Neural progenitor cell (in vitro differentiated cells): Measurements from ENCODE around the gene SFXN5. TPM values are rescaled to one million over a fixed set of nuclear protein-coding genes. Genes with fewer than 3 reads are reported as not detected.

Source experiments
- DNase-seq: peaks from one replicate; pipeline ENCODE4 v3.0.0-alpha.2; 2016; ENCODE audit warnings: low spot score
- H2AFZ ChIP-seq: fragments of 200-600 bp; sonication (generic); replicated peaks from 2 replicates; pipeline ENCODE4 v1.6.1; 2016; ENCODE audit warnings: antibody characterized with exemption
- H3F3A ChIP-seq: fragments of 200-600 bp; sonication (generic); 2 replicates; pipeline ENCODE4 v1.6.1; 2016; ENCODE audit warnings: antibody characterized with exemption, low read depth
- H3K27ac ChIP-seq: fragments of 200-600 bp; sonication (generic); 2 replicates; pipeline ENCODE4 v1.5.1; 2016; ENCODE audit warnings: mild to moderate bottlenecking
- H3K27me3 ChIP-seq: fragments of 200-600 bp; sonication (generic); 2 replicates; pipeline ENCODE4 v1.6.1; 2016; ENCODE audit warnings: mild to moderate bottlenecking, moderate library complexity
- H3K36me3 ChIP-seq: fragments of 200-600 bp; sonication (generic); 2 replicates; pipeline ENCODE4 v1.5.1; 2016
- H3K4me1 ChIP-seq: fragments of 200-600 bp; sonication (generic); 2 replicates; pipeline ENCODE4 v1.6.1; 2016; ENCODE audit warnings: mixed run types
- H3K4me2 ChIP-seq: fragments of 200-600 bp; sonication (generic); 2 replicates; pipeline ENCODE4 v1.6.1; 2016
- H3K4me3 ChIP-seq: fragments of 200-600 bp; sonication (generic); 2 replicates; pipeline ENCODE4 v1.5.1; 2016
- H3K79me2 ChIP-seq: fragments of 200-600 bp; sonication (generic); 2 replicates; pipeline ENCODE4 v1.6.1; 2016; ENCODE audit warnings: low read depth
- H3K9ac ChIP-seq: fragments of 200-600 bp; sonication (generic); 2 replicates; pipeline ENCODE4 v1.6.1; 2016
- H3K9me3 ChIP-seq: fragments of 200-600 bp; sonication (generic); 2 replicates; pipeline ENCODE4 v1.5.1; 2016; ENCODE audit warnings: low read depth
- H4K20me1 ChIP-seq: fragments of 200-600 bp; sonication (generic); 2 replicates; pipeline ENCODE4 v1.6.1; 2016; ENCODE audit warnings: low read depth
- H3K27ac Mint-ChIP-seq: 3 replicates; pipeline ENCODE4 v1.8.0; 2021; ENCODE audit warnings: mixed read lengths
- H3K27me3 Mint-ChIP-seq: 2 replicates; pipeline ENCODE4 v1.8.0; 2022; ENCODE audit warnings: low read depth, mild to moderate bottlenecking, inconsistent platforms, moderate library complexity, mixed read lengths; ENCODE audit not compliant: insufficient read depth
- H3K36me3 Mint-ChIP-seq: 3 replicates; pipeline ENCODE4 v1.8.0; 2021; ENCODE audit warnings: mixed read lengths
- H3K4me1 Mint-ChIP-seq: 3 replicates; pipeline ENCODE4 v1.8.0; 2021; ENCODE audit warnings: mixed read lengths
- H3K4me3 Mint-ChIP-seq: 3 replicates; pipeline ENCODE4 v1.8.0; 2021; ENCODE audit warnings: mild to moderate bottlenecking, moderate library complexity, mixed read lengths
- H3K9me3 Mint-ChIP-seq: 3 replicates; pipeline ENCODE4 v1.8.0; 2020; ENCODE audit warnings: mixed read lengths
- EZH2 ChIP-seq: fragments of 200-600 bp; sonication (generic); IDR thresholded peaks from 2 replicates; pipeline ENCODE4 v1.6.1; 2017; ENCODE audit warnings: antibody characterized with exemption, mild to moderate bottlenecking, moderate library complexity
- EZH2phosphoT487 ChIP-seq: fragments of 200-600 bp; sonication (generic); IDR thresholded peaks from 2 replicates; pipeline ENCODE4 v1.6.1; 2017; ENCODE audit warnings: antibody characterized with exemption
- total RNA-seq: library from RNA; depleted of rRNA; stranded (reverse); fragments of >200 nt; gene quantifications from 2 replicates; pipeline ENCODE4 v1.2.3, GENCODE V29; 2015; ENCODE audit warnings: low replicate concordance
- TF ChIP-seq, protein P1 (sequence below): fragments of 200-600 bp; sonication (generic); IDR thresholded peaks from 2 replicates; pipeline ENCODE4 v1.5.1; 2017; ENCODE audit warnings: antibody characterized with exemption, mild to moderate bottlenecking

Gene SFXN5
- total RNA-seq, 1 donor from 2014 or later: 3.4 TPM

DNA sequence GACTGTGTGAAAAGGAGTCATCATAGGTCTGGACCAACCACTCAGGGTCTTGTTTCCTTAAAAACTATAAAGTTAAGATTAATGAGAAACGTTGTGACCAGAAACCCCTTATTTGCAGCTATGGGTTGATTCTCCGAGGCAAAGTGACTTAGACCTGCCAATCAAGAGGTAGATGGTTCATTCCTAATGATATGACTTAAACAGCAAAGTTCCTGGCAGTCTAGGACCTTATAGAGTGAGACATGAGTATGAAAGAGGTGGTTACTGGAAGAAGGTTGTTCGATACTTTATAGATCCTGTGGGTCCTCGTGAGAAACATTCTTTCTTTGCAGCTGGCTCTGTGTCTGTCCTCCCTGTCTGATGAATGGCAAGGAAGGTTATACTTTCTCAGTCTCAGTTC, 8.0 kb downstream of the SFXN5 start:
- Histone ChIP-seq H3K27me3 (peaks cover under 1% of the 10 kb centered on the region), H3K36me3 (no peaks in the 10 kb centered on the region), H3K27ac (no peak overlapping the region), H3K9me3 (no peaks in the 10 kb centered on the region), H3K4me2 (no peak overlapping the region), H3K9ac (no peak overlapping the region), H3F3A (no peaks in the 10 kb centered on the region), H3K4me1 (peaks cover 7% of the 10 kb centered on the region), H2AFZ (no peak overlapping the region), H3K79me2 (peaks cover 4% of the 10 kb centered on the region), H4K20me1 (no peaks in the 10 kb centered on the region), H3K4me3 (no peak overlapping the region)
- TF ChIP-seq, protein P1, sequence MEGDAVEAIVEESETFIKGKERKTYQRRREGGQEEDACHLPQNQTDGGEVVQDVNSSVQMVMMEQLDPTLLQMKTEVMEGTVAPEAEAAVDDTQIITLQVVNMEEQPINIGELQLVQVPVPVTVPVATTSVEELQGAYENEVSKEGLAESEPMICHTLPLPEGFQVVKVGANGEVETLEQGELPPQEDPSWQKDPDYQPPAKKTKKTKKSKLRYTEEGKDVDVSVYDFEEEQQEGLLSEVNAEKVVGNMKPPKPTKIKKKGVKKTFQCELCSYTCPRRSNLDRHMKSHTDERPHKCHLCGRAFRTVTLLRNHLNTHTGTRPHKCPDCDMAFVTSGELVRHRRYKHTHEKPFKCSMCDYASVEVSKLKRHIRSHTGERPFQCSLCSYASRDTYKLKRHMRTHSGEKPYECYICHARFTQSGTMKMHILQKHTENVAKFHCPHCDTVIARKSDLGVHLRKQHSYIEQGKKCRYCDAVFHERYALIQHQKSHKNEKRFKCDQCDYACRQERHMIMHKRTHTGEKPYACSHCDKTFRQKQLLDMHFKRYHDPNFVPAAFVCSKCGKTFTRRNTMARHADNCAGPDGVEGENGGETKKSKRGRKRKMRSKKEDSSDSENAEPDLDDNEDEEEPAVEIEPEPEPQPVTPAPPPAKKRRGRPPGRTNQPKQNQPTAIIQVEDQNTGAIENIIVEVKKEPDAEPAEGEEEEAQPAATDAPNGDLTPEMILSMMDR: no peak
- TF ChIP-seq EZH2: no peak
- TF ChIP-seq EZH2phosphoT487: no peak
- peaks cover 15% of the 10 kb centered on the region for H3K36me3 Mint-ChIP-seq
- peaks cover 3% of the 10 kb centered on the region for H3K27me3 Mint-ChIP-seq
- no peak overlapping the region for H3K27ac Mint-ChIP-seq
- DNase-seq: no peak
- no peaks in the 10 kb centered on the region for H3K9me3 Mint-ChIP-seq
- no peak overlapping the region for H3K4me3 Mint-ChIP-seq
- H3K4me1 Mint-ChIP-seq: peaks cover 18% of the 10 kb centered on the region

DNA sequence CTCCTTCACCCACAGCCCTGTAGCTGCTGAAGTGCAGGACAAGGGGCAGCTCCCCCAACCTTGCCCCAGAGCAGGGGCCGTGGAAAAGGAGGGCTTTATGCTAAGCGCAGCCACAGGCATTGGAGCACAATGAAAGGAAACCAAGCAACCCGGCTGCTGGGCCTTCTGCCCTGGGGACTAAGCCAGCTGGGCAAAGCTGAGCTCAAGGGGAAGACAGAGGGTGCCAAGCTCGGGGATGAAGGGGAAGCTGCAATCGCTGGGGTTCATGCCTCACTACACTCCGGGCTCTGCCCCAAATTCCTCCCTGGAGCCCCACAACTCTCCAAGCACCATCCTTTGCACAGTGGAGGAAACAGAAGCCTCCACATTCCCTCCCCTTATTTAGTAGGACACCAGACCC, 12.4 kb downstream of the SFXN5 start:
- Mint-ChIP-seq H3K9me3 (peaks cover 15% of the 10 kb centered on the region), H3K4me3 (no peak overlapping the region), H3K27me3 (peaks cover 2% of the 10 kb centered on the region), H3K36me3 (peaks cover 31% of the 10 kb centered on the region), H3K27ac (no peak overlapping the region), H3K4me1 (peaks cover 9% of the 10 kb centered on the region)
- H4K20me1 ChIP-seq: no peaks in the 10 kb centered on the region
- H3K27me3 ChIP-seq: no peaks in the 10 kb centered on the region
- no peak overlapping the region for H3K4me3 ChIP-seq
- H3K79me2 ChIP-seq: peaks cover 4% of the 10 kb centered on the region
- no peak for DNase-seq
- no peak overlapping the region for H3K27ac ChIP-seq
- TF ChIP-seq, protein P1: no peak
- TF ChIP-seq EZH2 (no peak), EZH2phosphoT487 (no peak)
- H2AFZ ChIP-seq: no peak overlapping the region
- H3K9ac ChIP-seq: no peak overlapping the region
- H3F3A ChIP-seq: no peaks in the 10 kb centered on the region
- no peak overlapping the region for H3K4me2 ChIP-seq
- H3K4me1 ChIP-seq: peaks cover 4% of the 10 kb centered on the region
- H3K36me3 ChIP-seq: no peaks in the 10 kb centered on the region
- peaks cover 3% of the 10 kb centered on the region for H3K9me3 ChIP-seq

DNA sequence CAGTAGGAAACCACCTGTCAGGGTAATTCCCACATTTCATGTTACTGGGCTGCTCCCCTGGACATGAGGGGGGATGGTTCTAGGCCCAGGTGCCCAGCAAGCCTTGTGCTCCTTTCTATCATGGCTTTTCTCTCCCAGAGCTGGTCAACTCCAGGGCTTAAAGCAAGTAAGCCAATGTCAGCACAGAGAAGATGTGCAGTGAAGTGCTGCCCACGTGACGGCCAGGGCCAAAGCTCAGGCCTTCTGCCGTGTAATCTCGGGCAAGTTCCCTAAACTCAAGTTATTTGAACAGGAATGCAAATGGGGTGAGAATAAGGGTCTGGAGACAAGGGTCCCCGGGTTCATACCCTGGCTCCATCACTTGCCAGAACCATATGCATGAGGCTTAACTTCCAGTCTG, 16.5 kb downstream of the SFXN5 start:
- peaks cover 13% of the 10 kb centered on the region for H3K4me1 ChIP-seq
- peaks cover 17% of the 10 kb centered on the region for H3K4me1 Mint-ChIP-seq
- H3K4me2 ChIP-seq: no peak overlapping the region
- H3K79me2 ChIP-seq: no peaks in the 10 kb centered on the region
- H3K4me3 Mint-ChIP-seq: no peak overlapping the region
- no peak overlapping the region for H3K27ac ChIP-seq
- peaks cover 6% of the 10 kb centered on the region for H3F3A ChIP-seq
- H3K27me3 ChIP-seq: no peaks in the 10 kb centered on the region
- H3K36me3 Mint-ChIP-seq: peaks cover 26% of the 10 kb centered on the region
- no peak overlapping the region for H2AFZ ChIP-seq
- peaks cover 3% of the 10 kb centered on the region for H3K9me3 ChIP-seq
- H3K27me3 Mint-ChIP-seq: peaks cover 4% of the 10 kb centered on the region
- H3K36me3 ChIP-seq: no peaks in the 10 kb centered on the region
- H3K9ac ChIP-seq: no peak overlapping the region
- peaks cover 15% of the 10 kb centered on the region for H3K9me3 Mint-ChIP-seq
- H3K27ac Mint-ChIP-seq: no peak overlapping the region
- no peak for DNase-seq
- TF ChIP-seq, protein P1: no peak
- TF ChIP-seq EZH2phosphoT487: no peak
- TF ChIP-seq EZH2: no peak
- no peaks in the 10 kb centered on the region for H4K20me1 ChIP-seq
- H3K4me3 ChIP-seq: no peak overlapping the region
